Hematopoietic multipotent progenitor cell treated with erythropoietin and hydrocortisone succinate and interleukin-3 and kit ligand, for 17 days (in vitro differentiated cells): Measurements from ENCODE around the gene ENPP6.
"Not testable (repeated sequence)": the region's sequence is repeated elsewhere in the genome, so short reads cannot be mapped to it uniquely, and the experiment has no call there.

Source experiments
- DNase-seq: peaks from one replicate; pipeline ENCODE4 v3.0.0-alpha.2; 2015; ENCODE audit warnings: low spot score

The ENPP6 gene

DNA sequence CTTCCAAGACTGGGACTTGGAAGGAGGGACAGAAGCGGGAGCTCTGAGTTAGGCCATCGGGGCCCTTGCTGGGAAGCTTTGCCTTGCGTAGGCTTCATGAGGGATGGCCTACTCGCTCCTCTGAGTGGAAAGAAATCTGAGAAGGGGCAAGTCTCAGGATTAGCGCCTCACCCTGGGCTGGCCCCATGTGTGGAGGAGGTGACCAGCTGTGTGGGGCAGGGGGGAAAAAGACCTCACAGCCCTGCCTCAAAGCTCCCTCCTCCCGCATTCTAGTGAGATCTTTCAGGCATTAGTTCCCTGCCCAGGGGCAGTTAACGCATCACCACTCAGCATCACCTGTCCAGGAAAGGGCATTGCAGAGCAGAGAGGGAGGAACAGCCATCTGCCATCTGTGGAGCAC is 156.1 kb downstream of the ENPP6 start:
- DNase-seq: no peak

DNA sequence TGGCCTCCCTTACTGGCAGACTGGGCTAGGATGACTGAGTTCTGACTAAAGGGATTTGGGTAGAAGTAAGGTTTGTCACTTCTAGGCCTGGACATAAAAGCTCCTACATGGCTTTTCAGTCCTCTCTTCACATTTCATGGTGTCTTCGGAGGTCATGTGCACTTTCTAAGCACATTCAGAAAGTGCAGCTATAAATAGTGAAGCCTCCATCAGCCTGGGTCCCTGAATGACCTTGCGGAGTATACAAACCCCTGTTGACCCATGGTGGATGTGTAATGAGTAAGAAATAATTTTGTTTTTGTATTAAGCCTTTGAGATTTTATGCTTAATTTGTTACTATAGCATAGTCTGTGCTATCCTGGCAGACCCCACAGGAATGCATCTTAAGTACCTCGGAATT is 158.6 kb downstream of the ENPP6 start:
- DNase-seq: no peak

DNA sequence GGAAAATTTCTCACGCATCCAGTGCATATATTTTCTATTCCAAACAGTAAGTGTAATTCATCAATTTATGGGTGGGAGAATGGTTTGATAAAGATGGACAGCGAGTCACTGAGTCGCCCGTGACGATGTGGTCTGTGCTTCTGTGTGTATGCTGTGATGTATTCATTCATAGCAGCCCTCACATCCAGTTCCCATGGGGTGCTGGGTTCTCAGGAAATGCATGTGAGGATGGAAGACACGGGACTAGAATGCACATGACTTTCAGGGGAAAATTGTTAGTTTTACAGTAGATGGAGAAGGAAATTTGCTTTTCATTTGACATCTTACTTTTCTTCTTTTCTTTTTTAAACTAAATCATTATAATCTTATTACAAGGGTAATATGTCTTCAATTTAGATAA is 159.6 kb downstream of the ENPP6 start:
- DNase-seq: no peak

DNA sequence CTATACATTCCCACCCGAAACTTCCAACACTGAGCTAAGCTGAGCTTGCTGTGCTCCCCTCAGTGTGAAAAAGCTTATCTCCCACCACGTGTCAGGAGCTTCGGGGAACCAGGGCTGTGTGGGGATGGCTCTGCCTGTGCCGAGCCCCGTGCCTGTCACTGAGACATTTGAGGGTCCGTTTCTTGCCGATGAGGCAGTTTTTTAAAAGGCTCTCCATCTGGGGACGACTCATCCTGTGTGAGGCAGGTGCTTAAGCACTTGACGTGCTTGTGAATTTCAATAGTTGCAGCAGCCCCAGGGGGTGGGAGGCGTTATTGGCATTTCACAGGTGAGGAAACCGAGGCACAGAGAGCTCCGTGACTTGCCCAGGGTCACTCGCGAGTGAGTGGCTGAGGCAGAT is 160.8 kb downstream of the ENPP6 start:
- no peak for DNase-seq

DNA sequence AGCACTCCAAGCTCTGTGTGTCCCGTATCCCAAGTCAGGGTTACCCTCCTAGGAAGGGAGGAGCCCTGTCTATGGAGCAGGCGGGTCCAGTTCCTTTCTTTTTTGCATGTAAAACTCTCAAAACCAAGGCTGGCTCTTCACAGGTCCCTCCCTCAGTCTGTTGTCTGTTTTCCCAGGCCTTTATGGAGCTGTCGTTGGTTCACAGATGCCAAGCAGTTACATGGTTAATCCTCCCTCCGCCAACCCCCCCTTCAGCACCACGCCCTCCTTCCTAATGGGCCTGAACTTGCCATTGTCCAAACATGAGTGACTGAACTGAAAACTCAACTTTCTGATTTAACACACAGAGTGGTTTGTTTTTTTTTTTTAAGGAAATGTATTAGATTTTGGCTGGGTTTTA is 164.2 kb downstream of the ENPP6 start:
- DNase-seq: no peak

DNA sequence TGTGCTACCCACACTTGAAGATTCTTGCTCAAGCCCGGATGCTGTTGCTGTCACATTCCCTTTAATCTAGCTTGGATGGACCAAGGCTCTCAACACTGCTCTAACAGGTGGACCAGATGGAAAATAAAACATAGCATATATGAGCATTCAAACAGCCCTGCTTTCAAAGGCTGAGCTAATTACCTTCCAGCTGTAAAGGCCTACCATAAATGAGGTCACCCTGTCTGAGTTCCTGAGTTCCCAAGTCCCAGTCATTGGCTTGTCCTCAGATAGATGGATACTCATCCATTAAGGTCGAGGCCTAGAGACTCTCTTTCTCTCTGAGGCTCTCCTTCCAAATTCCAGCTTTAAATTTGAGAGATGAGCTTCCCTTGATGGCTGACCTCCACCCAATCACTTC is 165.1 kb downstream of the ENPP6 start:
- DNase-seq: no peak

DNA sequence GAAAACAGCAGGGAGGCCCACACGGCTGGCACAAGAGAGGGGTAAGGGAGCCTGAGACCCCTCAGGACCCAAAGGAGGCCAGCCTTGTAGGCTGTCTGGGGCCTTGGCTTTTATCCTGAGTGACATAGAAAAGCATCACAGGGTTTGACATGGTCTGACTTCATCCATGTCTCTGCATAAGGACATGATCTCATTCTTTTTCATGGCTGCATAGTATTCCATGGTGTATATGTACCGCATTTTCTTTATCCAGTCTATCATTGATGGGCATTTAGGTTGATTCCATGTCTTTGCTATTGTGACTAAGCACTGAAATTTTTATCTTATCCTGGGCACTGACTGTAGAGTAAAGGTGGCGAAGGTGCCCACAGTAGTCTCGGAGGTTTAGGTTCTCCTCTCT is 166.4 kb downstream of the ENPP6 start:
- not testable (repeated sequence) for DNase-seq

DNA sequence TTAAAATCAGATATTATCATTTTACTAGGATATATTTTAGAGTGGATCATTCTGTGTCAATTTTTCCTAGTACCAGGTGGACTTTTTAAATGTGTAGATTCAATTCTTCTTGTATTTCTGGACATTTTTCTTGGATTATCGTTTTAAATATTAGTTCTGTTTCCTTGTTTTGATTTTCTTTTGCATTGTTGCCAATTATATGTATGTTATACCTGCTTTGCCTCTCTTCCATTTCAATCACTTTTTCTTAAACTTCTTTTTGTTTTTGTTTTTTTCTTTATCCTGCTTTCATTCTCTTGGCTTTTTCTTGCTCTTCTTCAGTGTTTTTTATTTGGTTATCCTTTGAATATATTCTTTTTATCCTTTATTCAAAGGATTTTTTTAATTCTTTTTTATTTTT is 171.5 kb downstream of the ENPP6 start:
- no peak for DNase-seq

DNA sequence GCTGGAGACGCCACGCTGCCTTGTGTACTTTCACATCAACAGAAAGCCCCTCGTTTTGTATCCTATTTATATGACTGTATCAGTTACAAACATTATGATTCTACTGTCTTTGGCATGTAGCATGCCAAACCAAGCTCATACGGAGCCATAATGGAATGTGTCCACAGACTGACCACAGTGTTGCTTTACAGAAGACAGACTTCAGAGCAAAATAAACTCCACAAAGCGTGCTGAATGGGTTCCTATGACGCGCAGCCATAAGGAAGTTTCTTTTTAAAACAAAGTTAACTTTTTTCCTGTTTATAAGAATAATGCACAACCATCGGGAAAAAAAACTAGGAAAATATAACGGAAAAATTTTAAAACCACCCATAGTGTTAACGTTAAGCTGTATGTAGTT is 176.5 kb downstream of the ENPP6 start:
- DNase-seq: no peak

DNA sequence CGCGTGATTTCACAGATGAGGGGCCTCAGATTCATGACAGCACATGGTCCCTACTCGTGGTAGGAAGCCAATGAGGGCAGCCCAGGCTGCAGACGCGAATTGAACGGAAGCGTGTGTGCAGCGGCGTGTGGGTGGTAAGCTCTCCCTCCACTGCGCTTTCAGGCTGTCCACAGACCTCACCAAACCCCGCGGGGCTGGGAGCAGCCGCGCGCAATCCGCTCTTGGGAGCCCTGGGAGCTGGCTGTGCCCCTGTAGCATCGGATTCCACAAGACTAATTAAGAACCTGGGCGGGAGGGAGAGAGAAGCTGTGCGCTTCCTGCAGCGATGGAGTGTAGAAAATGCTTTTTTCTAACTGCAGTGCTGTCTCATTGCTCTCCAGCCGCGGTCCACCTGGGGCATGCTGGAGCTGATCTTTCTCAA is 177.7 kb downstream of the ENPP6 start:
- DNase-seq: no peak
